Adrenal gland (tissue), 12 donors: Measurements from ENCODE around the gene GSTCD. TPM values are rescaled to one million over a fixed set of nuclear protein-coding genes. Genes with fewer than 3 reads are reported as not detected.

ENCODE experiments used
- DNase-seq, 7 donors: peaks; one replicate each; pipeline ENCODE4 v3.0.0-alpha.2; 2019 to 2020
- H3K27ac ChIP-seq, 5 donors: fragments of 200-600 bp; sonication (generic) in 4 of 5; 1 replicate in 3 of 5; 2 replicates in 2 of 5; pipeline versions ENCODE4 v1.5.1 to v1.8.0; 2016 to 2020; ENCODE audit warnings: mild to moderate bottlenecking in 1 of 5
- H3K27me3 ChIP-seq: fragments of 200-600 bp; 2 replicates; pipeline ENCODE4 v1.8.0; 2021
- H3K36me3 ChIP-seq, 2 donors: fragments of 200-600 bp; replicated peaks in 1 of 2; 1 replicate in 1 of 2; 2 replicates in 1 of 2; pipeline versions ENCODE4 v1.5.1 to v1.8.0; 2018 to 2022
- H3K4me1 ChIP-seq, 2 donors: fragments of 200-600 bp; replicated peaks in 1 of 2; 1 replicate in 1 of 2; 2 replicates in 1 of 2; pipeline versions ENCODE4 v1.5.1 to v1.8.0; 2018 to 2021
- H3K4me3 ChIP-seq, 4 donors: fragments of 200-600 bp; sonication (generic) in 3 of 4; one replicate each; pipeline ENCODE4 v1.5.1; 2016 to 2018
- H3K9me3 ChIP-seq, 3 donors: fragments of 200-600 bp; sonication (generic) in 1 of 3; replicated peaks in 1 of 3; 1 replicate in 2 of 3; 2 replicates in 1 of 3; pipeline versions ENCODE4 v1.5.1 to v1.8.0; 2016 to 2021
- CTCF ChIP-seq, 6 experiments: fragments of 450-650 bp in 4 of 6; fragments of 200-600 bp in 2 of 6; sonication (generic) in 1 of 6; IDR thresholded peaks; 1 replicate in 5 of 6; 2 replicates in 1 of 6; pipeline versions ENCODE4 v1.5.1 to v1.8.0; 2016 to 2021; ENCODE audit warnings: antibody characterized with exemption in 6 of 6, mild to moderate bottlenecking in 2 of 6, moderate library complexity in 1 of 6
- POLR2A ChIP-seq, 2 donors: fragments of 450-650 bp; IDR thresholded peaks; one replicate each; pipeline ENCODE4 v1.6.1; 2017; ENCODE audit warnings: antibody characterized with exemption in 2 of 2, mild to moderate bottlenecking in 2 of 2, moderate library complexity in 1 of 2
- WGBS, 4 donors: extraction: QIAGEN DNeasy Blood & Tissue Kit in 2 of 4; methylation state at CpG; one replicate each; pipeline versions ENCODE4 v1.1.5 to v1.1.7; 2013 to 2017; 5-methylcytosine and 5-hydroxymethylcytosine counted together
- intact Hi-C, 2 donors: fragments of 100-400 bp; cut with DNase I; formaldehyde crosslinking; loops; one replicate each; pipeline versions ENCODE4 v1.14.1 to v1.15.0; 2022 to 2023
- polyA plus RNA-seq, 3 donors: library from polyadenylated mRNA; stranded (reverse); fragments of 200-250 nt in 2 of 3; fragments of 350-450 nt in 1 of 3; fragmentation: Illumina TruSeq in 1 of 3; extraction: RNeasy Lipid Tissue Mini Kit (QIAGEN cat#74804) in 1 of 3; gene quantifications; one replicate each; pipeline ENCODE4 v1.2.3, GENCODE V29; 2013 to 2014
- total RNA-seq, 9 donors: library from RNA; depleted of rRNA in 4 of 9; stranded (reverse); fragments of >200 nt in 4 of 9; fragments of 120-200 nt in 1 of 9; fragmentation: NEBNext Ultra II Directional in 1 of 9; extraction: Animal tissue kit (Norgen Biotek cat#: 25700) in 1 of 9; gene quantifications; one replicate each; pipeline versions ENCODE4 v1.1.0 to v1.2.4, GENCODE V29; 2013 to 2023
- donor health status: healthy with polysubstance abuse.
- donor health status: Bipolar disorder and iron deficiency.
- donor health status: DM: yes; HTN: yes; CAD: no.
- donor health status: DM: no; HTN: no; CAD: no.
- donor health status: DM: no; HTN: no; CAD: no.
- donor health status: DM: yes; HTN: yes; CAD: no.

The GSTCD gene
- total and polyA plus RNA-seq, 12 donors, result 0.88 to 13.8 (median 6.7) TPM

DNA sequence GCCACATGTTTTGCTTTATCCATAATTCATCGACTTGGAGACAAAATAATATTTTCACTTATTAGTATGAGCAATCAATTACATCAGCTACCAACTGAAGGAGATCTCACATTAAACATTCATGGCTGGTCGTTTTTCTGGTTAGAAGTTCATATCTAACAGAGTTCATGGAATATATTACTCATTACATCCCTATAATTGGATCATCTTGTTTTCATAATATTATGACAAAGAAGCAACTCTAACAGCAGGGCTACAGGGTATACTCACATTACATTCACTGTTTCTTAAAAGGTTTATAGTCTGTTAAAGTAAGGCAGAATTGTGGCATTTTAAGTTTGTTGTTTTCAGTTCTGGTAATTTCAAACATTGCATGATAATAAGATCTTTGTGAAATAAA is 33.0 kb downstream of the GSTCD start:
- DNase-seq, result no peak
- H3K9me3 ChIP-seq, result no peaks in the 10 kb centered on the region
- WGBS, 4 donors, result 62 to 71% (median 63%) methylated on average over 2 of the region's 2 CpGs
- no peak for TF ChIP-seq POLR2A (IDR thresholded peaks at IDR 0.05)
- no peak for TF ChIP-seq CTCF (IDR thresholded peaks at IDR 0.05)
- H3K36me3 ChIP-seq, result no peaks in the 10 kb centered on the region
- no peak overlapping the region for H3K27ac ChIP-seq
- intact Hi-C loops, result no loop called here
- no peak overlapping the region for H3K4me3 ChIP-seq
- H3K4me1 ChIP-seq, result no peaks in the 10 kb centered on the region
- no peaks in the 10 kb centered on the region for H3K27me3 ChIP-seq

DNA sequence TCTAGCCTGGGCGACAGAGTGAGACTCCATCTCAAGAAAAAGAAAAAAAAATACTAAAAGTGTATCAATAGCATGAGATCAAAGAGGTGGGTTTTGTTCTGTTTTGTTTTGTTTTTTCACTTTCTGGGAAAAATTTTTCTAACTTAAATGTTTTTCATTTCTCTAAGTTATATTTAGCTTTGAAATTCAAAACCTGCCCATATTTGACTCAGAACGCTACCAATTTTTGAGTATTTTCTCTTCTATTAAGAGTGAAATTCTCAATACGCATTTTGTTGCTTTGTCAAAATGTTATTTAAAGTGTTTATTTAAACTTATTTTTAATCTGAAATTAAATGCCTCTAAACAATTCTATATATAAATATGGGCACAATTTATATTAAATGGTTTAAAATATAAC is 39.6 kb downstream of the GSTCD start:
- no peaks in the 10 kb centered on the region for H3K4me1 ChIP-seq
- H3K4me3 ChIP-seq, result no peak overlapping the region
- intact Hi-C loops, result no loop called here
- H3K27ac ChIP-seq, result no peak overlapping the region
- no peaks in the 10 kb centered on the region for H3K36me3 ChIP-seq
- DNase-seq, result no peak
- no peaks in the 10 kb centered on the region for H3K9me3 ChIP-seq
- WGBS, 4 donors, result 93 to 98% (median 96%) methylated on average over 3 of the region's 3 CpGs
- no peaks in the 10 kb centered on the region for H3K27me3 ChIP-seq
- TF ChIP-seq POLR2A (IDR thresholded peaks at IDR 0.05) (no peak), CTCF (IDR thresholded peaks at IDR 0.05) (no peak)

GRCh38 chr4:105751718-105752299 is 43.2 kb downstream of the GSTCD start:
- no peak overlapping the region for H3K27ac ChIP-seq
- H3K27me3 ChIP-seq, result no peaks in the 10 kb centered on the region
- no peaks in the 10 kb centered on the region for H3K4me1 ChIP-seq
- 44 to 67% (median 46%) methylated on average over 2 of the region's 2 CpGs for WGBS, 4 donors
- no peaks in the 10 kb centered on the region for H3K36me3 ChIP-seq
- H3K9me3 ChIP-seq, result no peaks in the 10 kb centered on the region
- TF ChIP-seq CTCF (IDR thresholded peaks at IDR 0.05), result no peak
- TF ChIP-seq POLR2A (IDR thresholded peaks at IDR 0.05), result no peak
- H3K4me3 ChIP-seq, result no peak overlapping the region
- intact Hi-C loops, result no loop called here
- no peak for DNase-seq

GRCh38 chr4:105753361-105753760 is 44.8 kb downstream of the GSTCD start:
- H3K27me3 ChIP-seq, result no peaks in the 10 kb centered on the region
- WGBS, 4 donors, result 78 to 97% (median 95%) methylated on average over 1 of the region's 1 CpG
- DNase-seq, result no peak
- H3K9me3 ChIP-seq, result no peaks in the 10 kb centered on the region
- no peaks in the 10 kb centered on the region for H3K4me1 ChIP-seq
- H3K36me3 ChIP-seq, result no peaks in the 10 kb centered on the region
- H3K27ac ChIP-seq, result no peak overlapping the region
- TF ChIP-seq POLR2A (IDR thresholded peaks at IDR 0.05) (no peak), CTCF (IDR thresholded peaks at IDR 0.05) (no peak)
- intact Hi-C loops, result no loop called here
- H3K4me3 ChIP-seq, result no peak overlapping the region
